Testis (tissue), 2 donors: ENCODE data around the gene MRPL27.

Experiments used
- CTCF ChIP-seq, 3 experiments: fragments of 450-650 bp in 2 of 3; fragments of 200-600 bp in 1 of 3; sonication (generic) in 1 of 3; IDR thresholded peaks; one replicate each; pipeline ENCODE4 v1.5.1; 2016 to 2019; ENCODE audit warnings: antibody characterized with exemption in 3 of 3, mild to moderate bottlenecking in 2 of 3, moderate library complexity in 1 of 3
- POLR2A ChIP-seq: fragments of 450-650 bp; IDR thresholded peaks from one replicate; pipeline ENCODE4 v1.6.1; 2017; ENCODE audit warnings: antibody characterized with exemption, mild to moderate bottlenecking, moderate library complexity

DNA sequence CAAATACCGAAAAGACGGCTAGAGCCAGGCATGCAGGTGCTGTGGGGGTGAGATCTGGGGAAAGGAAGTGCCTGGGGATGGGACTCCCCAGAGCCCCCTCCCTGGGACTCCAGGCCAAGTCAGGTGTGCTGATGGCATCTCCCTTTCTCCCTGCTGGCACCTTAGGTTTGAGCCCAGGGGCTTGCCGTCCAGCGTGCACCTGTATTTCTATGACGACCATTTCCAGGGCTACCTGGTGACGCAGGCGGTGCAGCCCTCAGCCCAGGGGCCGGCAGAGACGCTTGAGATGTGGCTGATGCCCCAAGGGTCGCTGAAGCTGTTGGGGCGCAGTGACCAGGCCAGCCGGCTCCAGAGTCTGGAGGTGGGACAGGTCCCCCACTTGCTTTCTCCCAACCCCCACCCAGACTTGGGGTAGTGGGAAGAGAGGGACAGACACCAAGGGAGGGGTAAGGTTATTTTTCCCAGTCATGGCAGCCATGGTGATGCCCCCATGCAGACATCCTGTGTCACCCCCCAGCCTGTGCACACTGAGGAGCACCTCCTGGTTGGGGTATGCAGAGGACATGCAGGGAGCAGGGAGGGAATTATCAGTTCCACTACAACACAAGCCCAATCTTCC, 16.0 kb downstream of the MRPL27 start:
- TF ChIP-seq POLR2A, result no peak
- no peak for TF ChIP-seq CTCF (IDR thresholded peaks at IDR 0.05)
